H1 (cell line): ENCODE measurements around the gene C6orf136. TPM values are rescaled to one million over a fixed set of nuclear protein-coding genes. Genes with fewer than 3 reads are reported as not detected.

Experiments used
- CTCF ChIA-PET: fragments of 300-600 bp; sonication (Branson Sonifier 250); formaldehyde crosslinking; loops from one replicate; lab custom pipeline; 2021; ENCODE audit not compliant: partially characterized antibody; lab: Charles Lee
- POLR2A ChIA-PET: fragments of 300-600 bp; sonication (Branson Sonifier 250); formaldehyde crosslinking; loops from one replicate; lab custom pipeline; 2021; ENCODE audit warnings: inconsistent platforms; ENCODE audit not compliant: partially characterized antibody; lab: Charles Lee
- DNase-seq, 2 experiments: peaks; one replicate each; pipeline versions ENCODE4 v3.0.0 to v3.0.0-alpha.2; 2010 to 2022; ENCODE audit warnings: low spot score in 2 of 2, low read depth in 1 of 2, mixed read lengths in 1 of 2
- FAIRE-seq: peaks from 2 replicates; lab custom pipeline; 2011; peaks lifted over from hg19 to GRCh38; lab: Jason Lieb, UNC
- H2AFZ ChIP-seq: 2 replicates; pipeline ENCODE4 v1.8.1; 2012; ENCODE audit warnings: low read length, inconsistent platforms
- H2AK5ac ChIP-seq: 2 replicates; pipeline ENCODE4 v1.6.1; 2013; ENCODE audit warnings: low read depth, low read length
- H2BK120ac ChIP-seq: replicated peaks from 2 replicates; pipeline ENCODE3; 2013; ENCODE audit warnings: low read depth, low read length, inconsistent platforms
- H2BK12ac ChIP-seq: 2 replicates; pipeline ENCODE4 v1.6.1; 2013; ENCODE audit warnings: low read depth, low read length
- H2BK15ac ChIP-seq: 2 replicates; pipeline ENCODE4 v1.6.1; 2013; ENCODE audit warnings: low read length
- H2BK20ac ChIP-seq: 2 replicates; pipeline ENCODE4 v1.6.1; 2013; ENCODE audit warnings: low read length
- H2BK5ac ChIP-seq: 2 replicates; pipeline ENCODE4 v1.6.1; 2013; ENCODE audit warnings: low read depth, low read length
- H3K14ac ChIP-seq: 2 replicates; pipeline ENCODE4 v1.6.1; 2013; ENCODE audit warnings: inconsistent platforms; ENCODE audit not compliant: insufficient read length
- H3K18ac ChIP-seq: 2 replicates; pipeline ENCODE4 v1.6.1; 2013; ENCODE audit warnings: low read length; ENCODE audit errors: extremely low read depth
- H3K23ac ChIP-seq: 2 replicates; pipeline ENCODE4 v1.6.1; 2013; ENCODE audit warnings: inconsistent platforms; ENCODE audit not compliant: insufficient read length
- H3K23me2 ChIP-seq: 2 replicates; pipeline ENCODE4 v1.6.1; 2013; ENCODE audit warnings: low read depth, low read length
- H3K27ac ChIP-seq: 2 replicates; pipeline ENCODE4 v1.6.1; 2011; ENCODE audit warnings: low read depth, low read length, inconsistent platforms
- H3K27me3 ChIP-seq, 4 experiments: replicated peaks in 1 of 4; 1 replicate in 1 of 4; 2 replicates in 3 of 4; pipeline versions ENCODE4 v1.6.1 to v1.8.1; 2011 to 2013; ENCODE audit warnings: low read length in 3 of 4, mild to moderate bottlenecking in 3 of 4, inconsistent platforms in 2 of 4, mixed read lengths in 2 of 4, moderate library complexity in 1 of 4; ENCODE audit not compliant: control insufficient read depth in 3 of 4, insufficient read depth in 3 of 4; ENCODE audit errors: extremely low read depth in 1 of 4
- H3K36me3 ChIP-seq, 4 experiments: 2 replicates each; pipeline versions ENCODE4 v1.6.1 to v1.8.1; 2011 to 2013; ENCODE audit warnings: mild to moderate bottlenecking in 4 of 4, low read length in 3 of 4, moderate library complexity in 2 of 4, control low read depth in 1 of 4, inconsistent platforms in 1 of 4; ENCODE audit not compliant: insufficient read depth in 4 of 4, control insufficient read depth in 2 of 4
- H3K4ac ChIP-seq: replicated peaks from 2 replicates; pipeline ENCODE3; 2013; ENCODE audit warnings: low read length, low read depth, mixed read lengths, inconsistent platforms; ENCODE audit not compliant: insufficient read length
- H3K4me1 ChIP-seq, 4 experiments: replicated peaks in 1 of 4; 1 replicate in 1 of 4; 2 replicates in 3 of 4; pipeline versions ENCODE4 v1.6.1 to v1.8.1; 2011 to 2013; ENCODE audit warnings: low read length in 3 of 4, inconsistent platforms in 2 of 4, mixed read lengths in 1 of 4; ENCODE audit not compliant: insufficient read depth in 4 of 4, control insufficient read depth in 3 of 4
- H3K4me2 ChIP-seq, 2 experiments: 2 replicates each; pipeline versions ENCODE4 v1.6.1 to v1.8.1; 2011 to 2013; ENCODE audit warnings: low read depth in 2 of 2, low read length in 2 of 2, control low read depth in 1 of 2, inconsistent platforms in 1 of 2, mild to moderate bottlenecking in 1 of 2; ENCODE audit not compliant: insufficient read depth in 1 of 2
- H3K4me3 ChIP-seq, 4 experiments: fragments of 200-600, 300-600 bp in 1 of 4; sonication (generic), shearing (Covaris generic), sonication (Bioruptor Twin) in 1 of 4; 2 replicates each; pipeline versions ENCODE4 v1.5.1 to v1.8.1; 2011 to 2016; ENCODE audit warnings: low read length in 4 of 4, low read depth in 3 of 4, control low read depth in 2 of 4, inconsistent platforms in 2 of 4, mild to moderate bottlenecking in 2 of 4, mixed read lengths in 1 of 4, moderate library complexity in 1 of 4; ENCODE audit not compliant: insufficient read depth in 2 of 4; ENCODE audit errors: extremely low read depth in 1 of 4
- H3K56ac ChIP-seq: replicated peaks from 2 replicates; pipeline ENCODE3; 2013; ENCODE audit warnings: low read depth, mild to moderate bottlenecking, mixed read lengths, low read length, inconsistent platforms; ENCODE audit not compliant: insufficient read length
- H3K79me1 ChIP-seq: 2 replicates; pipeline ENCODE4 v1.6.1; 2013; ENCODE audit warnings: low read depth, low read length, control low read depth
- H3K79me2 ChIP-seq, 2 experiments: 2 replicates each; pipeline versions ENCODE4 v1.6.1 to v1.8.1; 2012 to 2013; ENCODE audit warnings: low read length in 2 of 2, mild to moderate bottlenecking in 2 of 2, inconsistent platforms in 1 of 2; ENCODE audit not compliant: insufficient read depth in 2 of 2, control insufficient read depth in 1 of 2
- H3K9ac ChIP-seq, 4 experiments: replicated peaks in 1 of 4; 1 replicate in 1 of 4; 2 replicates in 3 of 4; pipeline versions ENCODE4 v1.6.1 to v1.8.1; 2011 to 2013; ENCODE audit warnings: low read depth in 3 of 4, low read length in 3 of 4, control low read depth in 2 of 4, mild to moderate bottlenecking in 2 of 4, moderate library complexity in 2 of 4, inconsistent platforms in 1 of 4; ENCODE audit errors: extremely low read depth in 1 of 4
- H3K9me3 ChIP-seq, 2 experiments: 2 replicates each; pipeline versions ENCODE4 v1.6.1 to v1.8.1; 2012 to 2013; ENCODE audit warnings: mild to moderate bottlenecking in 2 of 2, moderate library complexity in 2 of 2, control low read depth in 1 of 2, inconsistent platforms in 1 of 2, low read depth in 1 of 2, low read length in 1 of 2, mixed read lengths in 1 of 2; ENCODE audit not compliant: insufficient read depth in 2 of 2
- H4K20me1 ChIP-seq, 2 experiments: replicated peaks in 1 of 2; 2 replicates each; pipeline versions ENCODE3 to v1.8.1; 2011 to 2013; ENCODE audit warnings: inconsistent platforms in 2 of 2, low read length in 2 of 2, mild to moderate bottlenecking in 1 of 2; ENCODE audit not compliant: insufficient read depth in 2 of 2, control insufficient read depth in 1 of 2
- H4K5ac ChIP-seq: 2 replicates; pipeline ENCODE4 v1.6.1; 2013; ENCODE audit warnings: low read length, low read depth, mixed read lengths, inconsistent platforms; ENCODE audit not compliant: insufficient read length
- H4K8ac ChIP-seq: 2 replicates; pipeline ENCODE4 v1.8.0; 2013; ENCODE audit warnings: mild to moderate bottlenecking, moderate library complexity, low read length, inconsistent platforms; ENCODE audit not compliant: insufficient read depth; ENCODE audit errors: extremely low read depth
- H4K91ac ChIP-seq: replicated peaks from 2 replicates; pipeline ENCODE3; 2013; ENCODE audit warnings: low read length, mixed read lengths, inconsistent platforms; ENCODE audit not compliant: insufficient read length
- CBX5 ChIP-seq: fragments of 300-800, 300-1000 bp; sonication (generic); IDR thresholded peaks from 2 replicates; pipeline ENCODE4 v1.7.1; 2016; ENCODE audit warnings: antibody characterized with exemption, low read length, low read depth
- CHD1 ChIP-seq: IDR thresholded peaks from 2 replicates; pipeline ENCODE4 v1.6.1; 2012; ENCODE audit warnings: low read depth, low read length, improper control_type of control experiment
- MAFK ChIP-seq: IDR thresholded peaks from 2 replicates; pipeline ENCODE4 v1.6.1; 2012; ENCODE audit warnings: low read depth, mild to moderate bottlenecking, improper control_type of control experiment, low read length
- NANOG ChIP-seq: IDR thresholded peaks from 2 replicates; pipeline ENCODE4 v1.6.1; 2011; ENCODE audit warnings: low read length, low read depth, mild to moderate bottlenecking, inconsistent platforms; ENCODE audit not compliant: insufficient read depth, poor library complexity, severe bottlenecking
- NRF1 ChIP-seq: IDR thresholded peaks from 2 replicates; pipeline ENCODE4 v1.6.1; 2011; ENCODE audit warnings: mild to moderate bottlenecking, low read depth, low read length, improper control_type of control experiment
- PHF8 ChIP-seq: fragments of 200-600 bp; sonication (generic); conservative IDR thresholded peaks from 2 replicates; pipeline ENCODE4 v1.7.1; 2012; ENCODE audit warnings: low read depth, mild to moderate bottlenecking, inconsistent platforms, low read length, moderate library complexity
- POU5F1 ChIP-seq: IDR thresholded peaks from 2 replicates; pipeline ENCODE4 v1.6.1; 2011; ENCODE audit warnings: low read depth, mild to moderate bottlenecking, low read length, moderate library complexity
- RFX5 ChIP-seq: IDR thresholded peaks from 2 replicates; pipeline ENCODE4 v1.6.1; 2011; ENCODE audit warnings: low read depth, low read length, improper control_type of control experiment, borderline replicate concordance
- SIRT6 ChIP-seq: IDR thresholded peaks from one replicate; pipeline ENCODE4 v1.7.1; 2012; ENCODE audit warnings: low read length, inconsistent platforms
- SP2 ChIP-seq: IDR thresholded peaks from 2 replicates; pipeline ENCODE4 v1.6.1; 2012; ENCODE audit warnings: mild to moderate bottlenecking, low read length, inconsistent platforms
- ZNF274 ChIP-seq: IDR thresholded peaks from 2 replicates; pipeline ENCODE4 v1.7.0; 2012; ENCODE audit warnings: low read length, borderline replicate concordance; ENCODE audit errors: extremely low read depth
- WGBS, 2 experiments: shearing (Covaris generic) in 1 of 2; methylation state at CpG; one replicate each; pipeline versions ENCODE4 v1.1.6 to v1.1.7; 2013 to 2015; ENCODE audit warnings: low lambda C conversion rate in 2 of 2, mixed read lengths in 2 of 2, inconsistent platforms in 1 of 2, low coverage in 1 of 2, missing lambda C conversion rate in 1 of 2; ENCODE audit not compliant: insufficient replicate concordance in 2 of 2, insufficient coverage in 1 of 2, insufficient read length in 1 of 2; ENCODE audit errors: extremely low coverage in 1 of 2, missing lambda C conversion rate in 1 of 2; 5-methylcytosine and 5-hydroxymethylcytosine counted together
- polyA plus RNA-seq, 7 experiments: library from polyadenylated mRNA; depleted of rRNA in 3 of 7; stranded (reverse) in 5 of 7; unstranded in 2 of 7; fragments of >200 nt in 5 of 7; fragments of 200-250 nt in 2 of 7; gene quantifications; 1 replicate in 5 of 7; 2 replicates in 1 of 7; 4 replicates in 1 of 7; pipeline versions ENCODE4 v1.2.1 to v1.2.3, GENCODE V29; 2011 to 2013; ENCODE audit warnings: missing spikeins in 2 of 7, mixed read lengths in 2 of 7
- total RNA-seq: library from RNA; stranded (reverse); fragmentation: NEBNext Ultra II Directional; extraction: Animal tissue kit (Norgen Biotek cat#: 25700); gene quantifications from 2 replicates; pipeline ENCODE4 v1.2.1, GENCODE V29; 2021
- TF ChIP-seq, protein P1 (sequence below): IDR thresholded peaks from 2 replicates; pipeline ENCODE4 v1.6.1; 2012; ENCODE audit warnings: inconsistent platforms
- TF ChIP-seq, protein P2 (sequence below): IDR thresholded peaks from 2 replicates; pipeline ENCODE4 v1.6.1; 2011; ENCODE audit warnings: low read depth, mild to moderate bottlenecking, low read length; ENCODE audit not compliant: insufficient read depth

The C6orf136 gene
- total and polyA plus RNA-seq, 2 of the 8 experiments (the other 6 are each of a cell fraction or from before 2014, with no cell fraction given) = 20.8 to 23.1 TPM

DNA sequence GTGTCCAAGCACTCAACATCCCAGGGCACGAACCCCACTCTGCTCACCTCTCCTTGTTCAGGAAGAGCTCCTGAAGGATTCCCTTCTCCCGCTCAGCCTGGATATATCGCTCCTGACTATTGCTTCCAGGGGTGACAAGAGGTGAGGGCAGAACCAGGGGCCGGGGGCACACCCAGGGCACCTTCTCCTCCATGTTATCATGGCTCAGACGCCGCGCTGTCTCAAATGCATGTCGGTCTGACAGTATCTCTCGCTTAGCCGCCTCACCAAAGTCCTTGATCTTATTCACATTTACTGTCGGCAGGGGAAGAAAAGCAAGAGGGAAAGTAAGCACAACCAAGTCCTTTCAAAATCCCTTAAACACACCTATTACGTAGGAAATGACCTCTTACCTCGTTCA is 43.0 kb upstream of the C6orf136 start:
- FAIRE-seq = no peak
- H3K23ac ChIP-seq = no peak overlapping the region
- no peak overlapping the region for H3K14ac ChIP-seq
- no peak overlapping the region for H4K5ac ChIP-seq
- H4K8ac ChIP-seq = no peak overlapping the region
- no peak overlapping the region for H3K18ac ChIP-seq
- DNase-seq = no peak
- H3K9me3 ChIP-seq = no peaks in the 10 kb centered on the region
- ChIA-PET POLR2A (interaction anchor here (0.6 to 21.6 kb wide), 11 partner anchors 10 to 129 kb away, joined by 3 to 712 read pairs (median 5); partner anchors contain the start of genes DHX16, MRPS18B and PPP1R10), CTCF (interaction anchor here (2.2 kb wide), 1 partner anchor 28 kb away, joined by 5 read pairs; no protein-coding TSS in a partner anchor)
- no peak overlapping the region for H3K9ac ChIP-seq
- H3K23me2 ChIP-seq = no peaks in the 10 kb centered on the region; the same call in 1 of the 2 replicates
- no peak overlapping the region for H2BK15ac ChIP-seq
- no peak overlapping the region for H2BK120ac ChIP-seq
- H3K36me3 ChIP-seq = peaks cover 64 to 87% (median 78%) of the 10 kb centered on the region in 4 experiments
- 95% methylated on average over 13 of the region's 13 CpGs; no CpG with 5 or more reads in 1 of the 2 experiments for WGBS, 2 experiments
- H2AK5ac ChIP-seq = no peak overlapping the region
- no peaks in the 10 kb centered on the region; the same call in none of the 2 replicates for H3K79me1 ChIP-seq
- H4K20me1 ChIP-seq = peaks cover 11 to 40% of the 10 kb centered on the region in 2 experiments
- H3K4ac ChIP-seq = no peak overlapping the region
- no peak overlapping the region for H2AFZ ChIP-seq
- H4K91ac ChIP-seq = no peak overlapping the region
- H3K27ac ChIP-seq = no peak overlapping the region
- no peak overlapping the region for H3K4me2 ChIP-seq
- H3K56ac ChIP-seq = no peak overlapping the region
- H3K4me3 ChIP-seq = no peak overlapping the region
- no peak overlapping the region for H2BK20ac ChIP-seq
- no peaks in the 10 kb centered on the region for H3K27me3 ChIP-seq
- H3K4me1 ChIP-seq = no peaks in the 10 kb centered on the region
- H2BK5ac ChIP-seq = no peak overlapping the region
- H3K79me2 ChIP-seq = no peaks in the 10 kb centered on the region
- H2BK12ac ChIP-seq = no peak overlapping the region
- TF ChIP-seq SP2 (no peak), SIRT6 (no peak), ZNF274 (no peak), NANOG (no peak), POU5F1 (no peak), NRF1 (no peak), RFX5 (no peak), PHF8 (no peak), MAFK (no peak), CBX5 (no peak), CHD1 (no peak)
- TF ChIP-seq, protein P1, sequence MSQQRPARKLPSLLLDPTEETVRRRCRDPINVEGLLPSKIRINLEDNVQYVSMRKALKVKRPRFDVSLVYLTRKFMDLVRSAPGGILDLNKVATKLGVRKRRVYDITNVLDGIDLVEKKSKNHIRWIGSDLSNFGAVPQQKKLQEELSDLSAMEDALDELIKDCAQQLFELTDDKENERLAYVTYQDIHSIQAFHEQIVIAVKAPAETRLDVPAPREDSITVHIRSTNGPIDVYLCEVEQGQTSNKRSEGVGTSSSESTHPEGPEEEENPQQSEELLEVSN = no peak
- TF ChIP-seq, protein P2, sequence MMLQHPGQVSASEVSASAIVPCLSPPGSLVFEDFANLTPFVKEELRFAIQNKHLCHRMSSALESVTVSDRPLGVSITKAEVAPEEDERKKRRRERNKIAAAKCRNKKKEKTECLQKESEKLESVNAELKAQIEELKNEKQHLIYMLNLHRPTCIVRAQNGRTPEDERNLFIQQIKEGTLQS = no peak
